GM12891 (cell line): Measurements from ENCODE around the gene ESR1.
"Not testable (repeated sequence)": the region's sequence is repeated elsewhere in the genome, so short reads cannot be mapped to it uniquely, and the experiment has no call there.

Experiments
- DNase-seq: peaks from one replicate; pipeline ENCODE4 v3.0.0; 2011; ENCODE audit warnings: low spot score; ENCODE audit not compliant: insufficient read length
- FAIRE-seq: peaks from 2 replicates; lab custom pipeline; 2011; peaks lifted over from hg19 to GRCh38; lab: Jason Lieb, UNC
- PAX5 ChIP-seq: IDR thresholded peaks from 2 replicates; pipeline ENCODE4 v1.6.1; 2011; ENCODE audit warnings: low read length, moderate library complexity, mild to moderate bottlenecking; ENCODE audit not compliant: insufficient read depth, severe bottlenecking
- POLR2A ChIP-seq: IDR thresholded peaks from 2 replicates; pipeline ENCODE4 v1.6.1; 2011; ENCODE audit warnings: low read depth, low read length, control low read depth
- POLR2AphosphoS5 ChIP-seq: IDR thresholded peaks from 2 replicates; pipeline ENCODE4 v1.6.1; 2011; ENCODE audit warnings: low read depth, low read length, control low read depth
- POU2F2 ChIP-seq: IDR thresholded peaks from 2 replicates; pipeline ENCODE4 v1.6.1; 2011; ENCODE audit warnings: low read depth, mild to moderate bottlenecking, control low read depth, low read length, moderate library complexity
- SPI1 ChIP-seq: IDR thresholded peaks from 2 replicates; pipeline ENCODE4 v1.6.1; 2011; ENCODE audit warnings: low read depth, low read length, control low read depth
- TAF1 ChIP-seq: IDR thresholded peaks from 2 replicates; pipeline ENCODE4 v1.6.1; 2011; ENCODE audit warnings: low read depth, low read length, control low read depth

Gene ESR1

GRCh38 chr6:152002306-152002705 is 194.8 kb downstream of the ESR1 start:
- DNase-seq, result no peak
- TF ChIP-seq POU2F2 (no peak), POLR2AphosphoS5 (no peak), SPI1 (no peak)
- FAIRE-seq, result no peak

- no peak for TF ChIP-seq PAX5
- TF ChIP-seq POU2F2, result no peak
- TF ChIP-seq TAF1, result no peak
- TF ChIP-seq POLR2AphosphoS5, result no peak
- no peak for TF ChIP-seq SPI1
- FAIRE-seq (no peak), DNase-seq (no peak)
Observed at GRCh38 chr6:152004036-152004566, 196.6 kb downstream of the ESR1 start.

- FAIRE-seq (no peak), DNase-seq (no peak)
- TF ChIP-seq POLR2A, result no peak
- TF ChIP-seq SPI1, result no peak
- TF ChIP-seq POLR2AphosphoS5, result no peak
- TF ChIP-seq PAX5, result no peak
- no peak for TF ChIP-seq TAF1
- TF ChIP-seq POU2F2, result no peak
Observed at GRCh38 chr6:152004896-152005295, 197.4 kb downstream of the ESR1 start.

GRCh38 chr6:152008779-152009178 is 201.3 kb downstream of the ESR1 start:
- no peak for TF ChIP-seq SPI1
- TF ChIP-seq POLR2A, result no peak
- TF ChIP-seq TAF1, result no peak
- TF ChIP-seq PAX5, result no peak
- TF ChIP-seq POU2F2, result no peak
- TF ChIP-seq POLR2AphosphoS5, result no peak
- FAIRE-seq, result no peak
- no peak for DNase-seq

GRCh38 chr6:152012227-152012626 is 204.7 kb downstream of the ESR1 start:
- FAIRE-seq (no peak), DNase-seq (no peak)
- no peak for TF ChIP-seq PAX5
- TF ChIP-seq TAF1, result no peak
- TF ChIP-seq POLR2AphosphoS5, result no peak
- no peak for TF ChIP-seq SPI1
- TF ChIP-seq POLR2A, result no peak
- no peak for TF ChIP-seq POU2F2

- no peak for TF ChIP-seq POLR2A
- TF ChIP-seq POU2F2, result no peak
- FAIRE-seq (no peak), DNase-seq (no peak)
Observed at GRCh38 chr6:152018876-152019275, 211.4 kb downstream of the ESR1 start.

- TF ChIP-seq PAX5, result no peak
- TF ChIP-seq POU2F2, result no peak
- no peak for TF ChIP-seq POLR2AphosphoS5
- no peak for TF ChIP-seq TAF1
- no peak for TF ChIP-seq POLR2A
- no peak for TF ChIP-seq SPI1
- no peak for DNase-seq
- FAIRE-seq, result no peak
Observed at GRCh38 chr6:152022303-152022702, 214.8 kb downstream of the ESR1 start.

GRCh38 chr6:152023613-152024012 is 216.1 kb downstream of the ESR1 start:
- TF ChIP-seq POLR2A, result no peak
- no peak for TF ChIP-seq SPI1
- no peak for TF ChIP-seq POU2F2
- TF ChIP-seq PAX5, result no peak
- TF ChIP-seq POLR2AphosphoS5, result no peak
- no peak for FAIRE-seq
- DNase-seq, result no peak

GRCh38 chr6:152026291-152026690 is 218.8 kb downstream of the ESR1 start:
- no peak for DNase-seq
- no peak for FAIRE-seq
- no peak for TF ChIP-seq POLR2AphosphoS5
- TF ChIP-seq TAF1, result no peak
- TF ChIP-seq PAX5, result no peak
- no peak for TF ChIP-seq POU2F2
- TF ChIP-seq SPI1, result no peak

GRCh38 chr6:152026744-152027143 is 219.3 kb downstream of the ESR1 start:
- not testable (repeated sequence) for DNase-seq, FAIRE-seq

- DNase-seq, FAIRE-seq: not testable (repeated sequence)
Observed at GRCh38 chr6:152033765-152034164, 226.3 kb downstream of the ESR1 start.

GRCh38 chr6:152034631-152035030 is 227.1 kb downstream of the ESR1 start:
- DNase-seq (no peak), FAIRE-seq (no peak)
- TF ChIP-seq SPI1 (no peak), POU2F2 (no peak), TAF1 (no peak), POLR2AphosphoS5 (no peak), POLR2A (no peak), PAX5 (no peak)
